ENCODE measurements around the gene TPSD1. TPM values are rescaled to one million over a fixed set of nuclear protein-coding genes. Genes with fewer than 3 reads are reported as not detected.

The TPSD1 gene
- total RNA-seq, 3 donors from 2014 or later = 0.38 TPM; not detected in 2

GRCh38 chr16:1273816-1274215, 17.9 kb downstream of the TPSD1 start:
- H3K36me3 Mint-ChIP-seq (ENCODE audit: insufficient read depth) = no peaks in the 10 kb centered on the region
- H3K4me3 Mint-ChIP-seq = no peak overlapping the region
- ATAC-seq (no peak), DNase-seq (no peak)
- H3K4me1 Mint-ChIP-seq (ENCODE audit: low read depth) = peaks cover 1% of the 10 kb centered on the region
- peaks cover 27% of the 10 kb centered on the region for H3K27me3 Mint-ChIP-seq (ENCODE audit: low read depth)
- H3K9me3 Mint-ChIP-seq = no peaks in the 10 kb centered on the region

GRCh38 chr16:1274767-1275166, 18.9 kb downstream of the TPSD1 start:
- Mint-ChIP-seq H3K36me3 (ENCODE audit: insufficient read depth) (no peaks in the 10 kb centered on the region), H3K9me3 (no peaks in the 10 kb centered on the region), H3K4me1 (ENCODE audit: low read depth) (peaks cover 1% of the 10 kb centered on the region), H3K27me3 (ENCODE audit: low read depth) (peaks cover 25% of the 10 kb centered on the region), H3K4me3 (no peak overlapping the region)
- ATAC-seq = no peak
- DNase-seq = no peak

- Mint-ChIP-seq H3K27me3 (ENCODE audit: low read depth) (peaks cover 18% of the 10 kb centered on the region), H3K4me1 (ENCODE audit: low read depth) (peaks cover 1% of the 10 kb centered on the region), H3K36me3 (ENCODE audit: insufficient read depth) (no peaks in the 10 kb centered on the region), H3K9me3 (no peaks in the 10 kb centered on the region), H3K4me3 (no peak overlapping the region)
- ATAC-seq (no peak), DNase-seq (no peak)
These were observed 20.1 kb downstream of the TPSD1 start for GRCh38 chr16:1275791-1276579.

GRCh38 chr16:1276580-1276878, 20.7 kb downstream of the TPSD1 start:
- Mint-ChIP-seq H3K4me1 (ENCODE audit: low read depth) (no peaks in the 10 kb centered on the region), H3K27me3 (ENCODE audit: low read depth) (peaks cover 15% of the 10 kb centered on the region), H3K4me3 (no peak overlapping the region), H3K36me3 (ENCODE audit: insufficient read depth) (no peaks in the 10 kb centered on the region), H3K9me3 (no peaks in the 10 kb centered on the region)
- no peak for ATAC-seq
- no peak for DNase-seq

GRCh38 chr16:1277151-1277598, 21.3 kb downstream of the TPSD1 start:
- Mint-ChIP-seq H3K4me1 (ENCODE audit: low read depth) (no peaks in the 10 kb centered on the region), H3K9me3 (no peaks in the 10 kb centered on the region), H3K36me3 (ENCODE audit: insufficient read depth) (no peaks in the 10 kb centered on the region), H3K27me3 (ENCODE audit: low read depth) (peaks cover 14% of the 10 kb centered on the region), H3K4me3 (no peak overlapping the region)
- DNase-seq (no peak), ATAC-seq (no peak)

- ATAC-seq (no peak), DNase-seq (no peak)
- Mint-ChIP-seq H3K4me3 (no peak overlapping the region), H3K36me3 (ENCODE audit: insufficient read depth) (no peaks in the 10 kb centered on the region), H3K27me3 (ENCODE audit: low read depth) (peaks cover 14% of the 10 kb centered on the region), H3K9me3 (no peaks in the 10 kb centered on the region), H3K4me1 (ENCODE audit: low read depth) (no peaks in the 10 kb centered on the region)
These were observed 21.9 kb downstream of the TPSD1 start for GRCh38 chr16:1277617-1278282.

- ATAC-seq (no peak), DNase-seq (no peak)
- H3K27me3 Mint-ChIP-seq (ENCODE audit: low read depth) = peaks cover 14% of the 10 kb centered on the region
- no peak overlapping the region for H3K4me3 Mint-ChIP-seq
- H3K36me3 Mint-ChIP-seq (ENCODE audit: insufficient read depth) = no peaks in the 10 kb centered on the region
- H3K4me1 Mint-ChIP-seq (ENCODE audit: low read depth) = no peaks in the 10 kb centered on the region
- no peaks in the 10 kb centered on the region for H3K9me3 Mint-ChIP-seq
These were observed 22.6 kb downstream of the TPSD1 start for GRCh38 chr16:1278477-1278876.

GRCh38 chr16:1279081-1279944, 23.4 kb downstream of the TPSD1 start:
- DNase-seq = no peak
- Mint-ChIP-seq H3K9me3 (no peaks in the 10 kb centered on the region), H3K36me3 (ENCODE audit: insufficient read depth) (no peaks in the 10 kb centered on the region)

GRCh38 chr16:1279945-1280589, 24.2 kb downstream of the TPSD1 start:
- Mint-ChIP-seq H3K4me3 (no peak overlapping the region), H3K9me3 (no peaks in the 10 kb centered on the region), H3K36me3 (ENCODE audit: insufficient read depth) (no peaks in the 10 kb centered on the region), H3K27me3 (ENCODE audit: low read depth) (peaks cover 21% of the 10 kb centered on the region), H3K4me1 (ENCODE audit: low read depth) (no peaks in the 10 kb centered on the region)
- ATAC-seq = no peak
- DNase-seq = no peak

More at GRCh38 chr16:1279081-1279944, 23.4 kb downstream of the TPSD1 start:
- no peaks in the 10 kb centered on the region for H3K4me1 Mint-ChIP-seq (ENCODE audit: low read depth)
- H3K27me3 Mint-ChIP-seq (ENCODE audit: low read depth) = peaks cover 21% of the 10 kb centered on the region
- H3K4me3 Mint-ChIP-seq = no peak overlapping the region
- no peak for ATAC-seq

GRCh38 chr16:1280783-1281182, 24.9 kb downstream of the TPSD1 start:
- Mint-ChIP-seq H3K27me3 (ENCODE audit: low read depth) (peaks cover 16% of the 10 kb centered on the region), H3K4me3 (no peak overlapping the region), H3K36me3 (ENCODE audit: insufficient read depth) (no peaks in the 10 kb centered on the region), H3K4me1 (ENCODE audit: low read depth) (no peaks in the 10 kb centered on the region), H3K9me3 (no peaks in the 10 kb centered on the region)
- ATAC-seq (no peak), DNase-seq (no peak)

- Mint-ChIP-seq H3K4me3 (no peak overlapping the region), H3K4me1 (ENCODE audit: low read depth) (no peaks in the 10 kb centered on the region), H3K27me3 (ENCODE audit: low read depth) (peaks cover 16% of the 10 kb centered on the region), H3K36me3 (ENCODE audit: insufficient read depth) (no peaks in the 10 kb centered on the region), H3K9me3 (no peaks in the 10 kb centered on the region)
- DNase-seq (no peak), ATAC-seq (no peak)
These were observed 25.6 kb downstream of the TPSD1 start for GRCh38 chr16:1281517-1281916.

- no peaks in the 10 kb centered on the region for H3K9me3 Mint-ChIP-seq
- H3K4me3 Mint-ChIP-seq = no peak overlapping the region
These were observed 26.6 kb downstream of the TPSD1 start for GRCh38 chr16:1282324-1282973.

GRCh38 chr16:1283296-1283695, 27.4 kb downstream of the TPSD1 start:
- peaks cover 23% of the 10 kb centered on the region for H3K27me3 Mint-ChIP-seq (ENCODE audit: low read depth)
- ATAC-seq (no peak), DNase-seq (no peak)
- H3K4me1 Mint-ChIP-seq (ENCODE audit: low read depth) = no peaks in the 10 kb centered on the region
- H3K36me3 Mint-ChIP-seq (ENCODE audit: insufficient read depth) = no peaks in the 10 kb centered on the region
- H3K4me3 Mint-ChIP-seq = no peak overlapping the region
- no peaks in the 10 kb centered on the region for H3K9me3 Mint-ChIP-seq

More at GRCh38 chr16:1282324-1282973, 26.6 kb downstream of the TPSD1 start:
- DNase-seq = no peak
- no peak for ATAC-seq
- Mint-ChIP-seq H3K36me3 (ENCODE audit: insufficient read depth) (no peaks in the 10 kb centered on the region), H3K4me1 (ENCODE audit: low read depth) (no peaks in the 10 kb centered on the region), H3K27me3 (ENCODE audit: low read depth) (peaks cover 19% of the 10 kb centered on the region)

All from activated T-cell treated with anti-CD3 and anti-CD28 coated beads, Interleukin-2, amount 50 U/mL, for 4 hours (primary cell).